Liver (tissue), 9 donors: ENCODE results near the gene ANGPT4. TPM values are rescaled to one million over a fixed set of nuclear protein-coding genes. Genes with fewer than 3 reads are reported as not detected.

Experiments
- DNase-seq: peaks from one replicate; pipeline ENCODE4 v3.0.0-alpha.2; 2017; ENCODE audit warnings: low spot score
- H3K27ac ChIP-seq, 2 donors: one replicate each; pipeline ENCODE4 v1.7.0; 2013; ENCODE audit warnings: inconsistent platforms in 2 of 2, low read length in 2 of 2, control low read depth in 1 of 2, low read depth in 1 of 2, mild to moderate bottlenecking in 1 of 2
- H3K27me3 ChIP-seq, 4 donors: one replicate each; pipeline versions ENCODE4 v1.6.1 to v1.7.0; 2013; ENCODE audit warnings: low read length in 3 of 4, inconsistent platforms in 1 of 4, mild to moderate bottlenecking in 1 of 4, moderate library complexity in 1 of 4; ENCODE audit not compliant: control insufficient read depth in 4 of 4, insufficient read depth in 4 of 4
- H3K36me3 ChIP-seq, 4 donors: one replicate each; pipeline versions ENCODE4 v1.6.1 to v1.7.0; 2013; ENCODE audit warnings: low read length in 3 of 4, mild to moderate bottlenecking in 3 of 4, low read depth in 1 of 4, moderate library complexity in 1 of 4; ENCODE audit not compliant: control insufficient read depth in 4 of 4, insufficient read depth in 3 of 4
- H3K4me1 ChIP-seq, 4 donors: one replicate each; pipeline versions ENCODE4 v1.6.1 to v1.7.0; 2013; ENCODE audit warnings: low read length in 3 of 4, mild to moderate bottlenecking in 3 of 4, moderate library complexity in 1 of 4; ENCODE audit not compliant: control insufficient read depth in 4 of 4, insufficient read depth in 4 of 4
- H3K4me3 ChIP-seq, 3 donors: one replicate each; pipeline versions ENCODE4 v1.6.1 to v1.7.0; 2013; ENCODE audit warnings: low read length in 3 of 3, control low read depth in 1 of 3, low read depth in 1 of 3, mild to moderate bottlenecking in 1 of 3
- H3K9ac ChIP-seq, 2 donors: one replicate each; pipeline ENCODE4 v1.7.0; 2013; ENCODE audit warnings: low read length in 2 of 2, mild to moderate bottlenecking in 2 of 2, moderate library complexity in 2 of 2, control low read depth in 1 of 2, low read depth in 1 of 2
- H3K9me3 ChIP-seq, 4 donors: one replicate each; pipeline versions ENCODE4 v1.6.1 to v1.7.0; 2013; ENCODE audit warnings: low read length in 3 of 4; ENCODE audit not compliant: control insufficient read depth in 4 of 4
- ATF3 ChIP-seq: IDR thresholded peaks from 2 replicates; pipeline ENCODE4 v1.6.1; 2016; ENCODE audit warnings: antibody characterized with exemption
- EGR1 ChIP-seq, 2 donors: IDR thresholded peaks; 2 replicates each; pipeline ENCODE4 v1.6.1; 2016 to 2018; ENCODE audit warnings: antibody characterized with exemption in 2 of 2, low read depth in 2 of 2
- FOXA1 ChIP-seq: IDR thresholded peaks from 2 replicates; pipeline ENCODE4 v1.6.1; 2016; ENCODE audit warnings: antibody characterized with exemption
- GABPA ChIP-seq, 2 donors: IDR thresholded peaks in 1 of 2; conservative IDR thresholded peaks in 1 of 2; 2 replicates each; pipeline ENCODE4 v1.6.1; 2016; ENCODE audit warnings: antibody characterized with exemption in 2 of 2, mild to moderate bottlenecking in 1 of 2, moderate library complexity in 1 of 2
- HNF4A ChIP-seq, 2 donors: conservative IDR thresholded peaks; 2 replicates each; pipeline ENCODE4 v1.6.1; 2016; ENCODE audit warnings: antibody characterized with exemption in 2 of 2, mild to moderate bottlenecking in 2 of 2
- HNF4G ChIP-seq: IDR thresholded peaks from 2 replicates; pipeline ENCODE4 v1.6.1; 2016; ENCODE audit warnings: antibody characterized with exemption
- JUND ChIP-seq, 2 donors: IDR thresholded peaks; 2 replicates each; pipeline ENCODE4 v1.6.1; 2016; ENCODE audit warnings: antibody characterized with exemption in 2 of 2
- NR2F2 ChIP-seq: IDR thresholded peaks from 2 replicates; pipeline ENCODE4 v1.6.1; 2016; ENCODE audit warnings: antibody characterized with exemption
- RAD21 ChIP-seq, 2 donors: IDR thresholded peaks; 2 replicates each; pipeline ENCODE4 v1.6.1; 2016; ENCODE audit warnings: antibody characterized with exemption in 2 of 2, mild to moderate bottlenecking in 2 of 2
- RXRA ChIP-seq, 2 donors: IDR thresholded peaks; 2 replicates each; pipeline ENCODE4 v1.6.1; 2017 to 2018; ENCODE audit warnings: antibody characterized with exemption in 2 of 2, mild to moderate bottlenecking in 1 of 2
- SP1 ChIP-seq: IDR thresholded peaks from 2 replicates; pipeline ENCODE4 v1.6.1; 2018; ENCODE audit warnings: antibody characterized with exemption, mild to moderate bottlenecking
- TAF1 ChIP-seq: conservative IDR thresholded peaks from 2 replicates; pipeline ENCODE4 v1.6.1; 2016; ENCODE audit warnings: antibody characterized with exemption, mild to moderate bottlenecking
- YY1 ChIP-seq: IDR thresholded peaks from 2 replicates; pipeline ENCODE4 v1.6.1; 2016; ENCODE audit warnings: antibody characterized with exemption, mild to moderate bottlenecking
- ZBTB33 ChIP-seq: IDR thresholded peaks from 2 replicates; pipeline ENCODE4 v1.6.1; 2016; ENCODE audit warnings: antibody characterized with exemption
- WGBS: extraction: QIAGEN DNeasy Blood & Tissue Kit; methylation state at CpG from one replicate; pipeline ENCODE4 v1.1.7; 2013; 5-methylcytosine and 5-hydroxymethylcytosine counted together
- polyA plus RNA-seq, 2 donors: library from polyadenylated mRNA; stranded (reverse) in 1 of 2; unstranded in 1 of 2; fragments of 200-250 nt in 1 of 2; fragments of >200 nt in 1 of 2; fragmentation: Nextera tagmentation in 1 of 2; extraction: Ambion mirVana in 1 of 2; gene quantifications; one replicate each; pipeline versions ENCODE4 v1.2.1 to v1.2.3, GENCODE V29; 2013 to 2015
- total RNA-seq, 2 donors: library from RNA; depleted of rRNA; stranded (reverse); fragments of >200 nt; gene quantifications; one replicate each; pipeline ENCODE4 v1.2.3, GENCODE V29; 2014
- TF ChIP-seq, protein P1 (sequence below): IDR thresholded peaks from 2 replicates; pipeline ENCODE4 v1.6.1; 2016; ENCODE audit warnings: antibody characterized with exemption
- TF ChIP-seq, protein P2 (sequence below): fragments of 150-350 bp; IDR thresholded peaks from 2 replicates; pipeline ENCODE4 v1.5.1; 2017; ENCODE audit warnings: improper control_type of control experiment, low read depth, low read length; ENCODE audit not compliant: missing input control
- donor health status: healthy.
- donor health status: healthy.
- donor health status: healthy.
- donor health status: healthy.
- donor health status: healthy.

The ANGPT4 gene
- total and polyA plus RNA-seq, 4 donors = 0.05 to 0.13 (median 0.08) TPM

DNA sequence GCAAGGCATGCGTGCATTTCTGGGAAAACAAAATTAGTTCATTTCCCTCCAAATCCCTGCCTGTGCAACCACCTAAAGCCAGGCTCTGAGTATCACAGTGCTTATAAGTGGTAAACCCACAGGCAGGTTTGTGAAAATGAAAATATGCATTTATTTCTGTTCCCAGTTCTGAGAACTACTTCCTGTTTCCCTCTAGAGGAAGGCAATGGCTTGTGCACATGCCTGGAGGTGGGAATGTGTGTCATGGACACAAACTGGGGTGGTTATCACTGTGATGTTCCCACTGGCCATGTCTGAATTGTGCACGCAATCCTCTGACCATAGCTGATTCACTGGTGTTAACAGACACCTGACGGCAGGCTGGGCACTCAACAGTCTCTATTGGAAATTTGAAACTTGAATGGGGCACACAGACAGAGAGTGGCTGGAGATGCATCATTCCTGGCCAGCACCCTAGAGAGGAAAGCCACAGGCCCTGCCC is 56.3 kb downstream of the ANGPT4 start:
- Histone ChIP-seq H3K9me3 (no peaks in the 10 kb centered on the region), H3K4me1 (no peaks in the 10 kb centered on the region), H3K4me3 (no peak overlapping the region), H3K9ac (no peak overlapping the region), H3K36me3 (peaks cover 0 to 1% (median 0%) of the 10 kb centered on the region in 4 donors), H3K27me3 (no peaks in the 10 kb centered on the region), H3K27ac (no peak overlapping the region)
- TF ChIP-seq HNF4A (conservative IDR thresholded peaks at IDR 0.05) = no peak
- TF ChIP-seq HNF4G = no peak
- 59% methylated on average over 3 of the region's 3 CpGs for WGBS
- DNase-seq = no peak

GRCh38 chr20:858011-858410 is 58.1 kb downstream of the ANGPT4 start:
- Histone ChIP-seq H3K36me3 (peaks cover 0 to 2% (median 0%) of the 10 kb centered on the region in 4 donors), H3K9ac (no peak overlapping the region), H3K27ac (no peak overlapping the region), H3K27me3 (no peaks in the 10 kb centered on the region), H3K4me3 (no peak overlapping the region), H3K9me3 (no peaks in the 10 kb centered on the region), H3K4me1 (no peaks in the 10 kb centered on the region)
- TF ChIP-seq FOXA1 (no peak), EGR1 (IDR thresholded peaks at IDR 0.05; ENCODE audit: low read depth in 2 of 2) (no peak), GABPA (IDR thresholded peaks at IDR 0.05 in 1 of 2, conservative IDR thresholded peaks at IDR 0.05 in 1 of 2) (no peak), ATF3 (no peak)
- 79% methylated on average over 6 of the region's 6 CpGs for WGBS
- no peak for DNase-seq

DNA sequence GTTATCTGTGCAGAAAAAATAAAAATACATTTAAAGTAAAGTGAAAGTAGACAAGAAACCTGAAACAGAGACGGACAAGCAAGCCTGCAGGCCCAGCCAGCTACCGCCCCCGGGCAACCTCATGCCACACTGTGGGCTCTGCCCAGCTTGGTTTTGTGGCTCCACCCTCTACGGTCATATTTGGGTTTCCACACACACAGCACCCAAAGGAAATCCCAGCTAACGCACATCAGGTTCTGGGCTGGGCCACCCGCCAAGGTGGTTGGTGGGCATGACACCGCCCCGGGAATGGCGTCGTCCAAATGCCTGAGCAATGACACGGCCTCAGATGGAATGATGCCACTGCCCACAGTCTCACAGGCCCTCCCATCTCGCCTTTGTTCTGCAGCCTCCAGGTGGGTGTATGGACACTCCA is 59.8 kb downstream of the ANGPT4 start:
- Histone ChIP-seq H3K36me3 (peaks cover 0 to 2% (median 0%) of the 10 kb centered on the region in 4 donors), H3K27me3 (no peaks in the 10 kb centered on the region), H3K9me3 (no peaks in the 10 kb centered on the region), H3K9ac (no peak overlapping the region), H3K27ac (no peak overlapping the region), H3K4me3 (no peak overlapping the region), H3K4me1 (no peaks in the 10 kb centered on the region)
- no peak for DNase-seq
- TF ChIP-seq JUND (IDR thresholded peaks at IDR 0.05) = no peak
- TF ChIP-seq, protein P1, sequence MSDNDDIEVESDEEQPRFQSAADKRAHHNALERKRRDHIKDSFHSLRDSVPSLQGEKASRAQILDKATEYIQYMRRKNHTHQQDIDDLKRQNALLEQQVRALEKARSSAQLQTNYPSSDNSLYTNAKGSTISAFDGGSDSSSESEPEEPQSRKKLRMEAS = no peak
- TF ChIP-seq, protein P2, sequence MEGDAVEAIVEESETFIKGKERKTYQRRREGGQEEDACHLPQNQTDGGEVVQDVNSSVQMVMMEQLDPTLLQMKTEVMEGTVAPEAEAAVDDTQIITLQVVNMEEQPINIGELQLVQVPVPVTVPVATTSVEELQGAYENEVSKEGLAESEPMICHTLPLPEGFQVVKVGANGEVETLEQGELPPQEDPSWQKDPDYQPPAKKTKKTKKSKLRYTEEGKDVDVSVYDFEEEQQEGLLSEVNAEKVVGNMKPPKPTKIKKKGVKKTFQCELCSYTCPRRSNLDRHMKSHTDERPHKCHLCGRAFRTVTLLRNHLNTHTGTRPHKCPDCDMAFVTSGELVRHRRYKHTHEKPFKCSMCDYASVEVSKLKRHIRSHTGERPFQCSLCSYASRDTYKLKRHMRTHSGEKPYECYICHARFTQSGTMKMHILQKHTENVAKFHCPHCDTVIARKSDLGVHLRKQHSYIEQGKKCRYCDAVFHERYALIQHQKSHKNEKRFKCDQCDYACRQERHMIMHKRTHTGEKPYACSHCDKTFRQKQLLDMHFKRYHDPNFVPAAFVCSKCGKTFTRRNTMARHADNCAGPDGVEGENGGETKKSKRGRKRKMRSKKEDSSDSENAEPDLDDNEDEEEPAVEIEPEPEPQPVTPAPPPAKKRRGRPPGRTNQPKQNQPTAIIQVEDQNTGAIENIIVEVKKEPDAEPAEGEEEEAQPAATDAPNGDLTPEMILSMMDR = no peak
- no peak for TF ChIP-seq HNF4A (conservative IDR thresholded peaks at IDR 0.05)
- TF ChIP-seq RAD21 (IDR thresholded peaks at IDR 0.05) = no peak
- TF ChIP-seq FOXA1 = no peak
- no peak for TF ChIP-seq ATF3
- TF ChIP-seq ZBTB33 = no peak
- no peak for TF ChIP-seq NR2F2
- TF ChIP-seq RXRA (IDR thresholded peaks at IDR 0.05) = no peak
- no peak for TF ChIP-seq TAF1
- TF ChIP-seq GABPA (IDR thresholded peaks at IDR 0.05 in 1 of 2, conservative IDR thresholded peaks at IDR 0.05 in 1 of 2) = no peak
- no peak for TF ChIP-seq YY1
- no peak for TF ChIP-seq EGR1 (IDR thresholded peaks at IDR 0.05; ENCODE audit: low read depth in 2 of 2)
- no peak for TF ChIP-seq SP1
- no peak for TF ChIP-seq HNF4G
- WGBS = 71% methylated on average over 12 of the region's 12 CpGs
